Neural crest cell (in vitro differentiated cells): Measurements from ENCODE around the gene KLRG1. TPM values are rescaled to one million over a fixed set of nuclear protein-coding genes. Genes with fewer than 3 reads are reported as not detected.

ENCODE experiments used
- DNase-seq: peaks from one replicate; pipeline ENCODE4 v3.0.0; 2021; ENCODE audit warnings: low read depth, mixed read lengths, low spot score
- H3K27ac Mint-ChIP-seq: one replicate; pipeline ENCODE4 v1.8.0; 2021; ENCODE audit warnings: mild to moderate bottlenecking, mixed read lengths; ENCODE audit not compliant: unreplicated experiment
- H3K27me3 Mint-ChIP-seq: 2 replicates; pipeline ENCODE4 v1.8.0; 2021; ENCODE audit warnings: low read depth, mild to moderate bottlenecking, mixed read lengths
- H3K36me3 Mint-ChIP-seq: 2 replicates; pipeline ENCODE4 v1.8.0; 2021; ENCODE audit warnings: low read depth, mild to moderate bottlenecking, mixed read lengths
- H3K4me1 Mint-ChIP-seq: 2 replicates; pipeline ENCODE4 v1.8.0; 2021; ENCODE audit warnings: mixed read lengths
- H3K4me3 Mint-ChIP-seq: one replicate; pipeline ENCODE4 v1.8.0; 2021; ENCODE audit warnings: mild to moderate bottlenecking, mixed read lengths
- H3K9me3 Mint-ChIP-seq: 2 replicates; pipeline ENCODE4 v1.8.0; 2021; ENCODE audit warnings: mixed read lengths
- CTCF ChIP-seq: fragments of 200-600 bp; sonication (generic); conservative IDR thresholded peaks from 2 replicates; pipeline ENCODE4 v1.5.0; 2021; ENCODE audit warnings: antibody characterized with exemption, mild to moderate bottlenecking
- total RNA-seq: library from RNA; stranded (reverse); gene quantifications from 2 replicates; pipeline ENCODE4 v1.2.1, GENCODE V29; 2021

KLRG1 gene
- total RNA-seq, 1 donor from 2014 or later, result 5.8 TPM

GRCh38 chr12:9034095-9034494 lies 44.7 kb downstream of the KLRG1 start:
- Mint-ChIP-seq H3K4me3 (no peak overlapping the region), H3K4me1 (peaks cover 4% of the 10 kb centered on the region), H3K27ac (no peak overlapping the region), H3K9me3 (no peaks in the 10 kb centered on the region), H3K27me3 (no peaks in the 10 kb centered on the region), H3K36me3 (no peaks in the 10 kb centered on the region)
- TF ChIP-seq CTCF, result no peak
- no peak for DNase-seq

- H3K27me3 Mint-ChIP-seq, result no peaks in the 10 kb centered on the region
- no peaks in the 10 kb centered on the region for H3K36me3 Mint-ChIP-seq
- no peak overlapping the region for H3K27ac Mint-ChIP-seq
- no peak overlapping the region for H3K4me3 Mint-ChIP-seq
- DNase-seq, result no peak
- TF ChIP-seq CTCF, result no peak
- H3K4me1 Mint-ChIP-seq, result no peaks in the 10 kb centered on the region
- H3K9me3 Mint-ChIP-seq, result no peaks in the 10 kb centered on the region
Observed at GRCh38 chr12:9036227-9036626, 46.9 kb downstream of the KLRG1 start.

DNA sequence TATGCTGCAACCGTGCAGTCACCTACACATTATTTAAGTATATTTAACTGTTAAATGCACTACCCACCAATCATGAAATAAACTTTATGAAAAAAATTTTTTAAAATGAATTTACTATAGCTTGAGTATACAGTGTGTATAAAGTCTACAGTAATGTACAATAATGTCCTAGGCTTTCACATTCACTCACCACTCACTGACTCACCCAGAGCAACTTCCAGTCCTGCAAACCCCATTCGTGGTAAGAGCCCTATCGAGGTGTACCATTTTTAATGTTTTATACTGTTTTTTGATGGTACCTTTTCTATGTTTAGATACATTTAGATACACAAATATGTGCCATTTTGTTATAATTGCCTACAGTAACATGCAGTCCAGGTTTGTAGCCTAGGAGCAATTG lies 48.1 kb downstream of the KLRG1 start:
- no peaks in the 10 kb centered on the region for H3K36me3 Mint-ChIP-seq
- H3K27me3 Mint-ChIP-seq, result no peaks in the 10 kb centered on the region
- no peak for TF ChIP-seq CTCF
- no peak overlapping the region for H3K27ac Mint-ChIP-seq
- H3K9me3 Mint-ChIP-seq, result no peaks in the 10 kb centered on the region
- no peak overlapping the region for H3K4me3 Mint-ChIP-seq
- H3K4me1 Mint-ChIP-seq, result no peaks in the 10 kb centered on the region
- no peak for DNase-seq

DNA sequence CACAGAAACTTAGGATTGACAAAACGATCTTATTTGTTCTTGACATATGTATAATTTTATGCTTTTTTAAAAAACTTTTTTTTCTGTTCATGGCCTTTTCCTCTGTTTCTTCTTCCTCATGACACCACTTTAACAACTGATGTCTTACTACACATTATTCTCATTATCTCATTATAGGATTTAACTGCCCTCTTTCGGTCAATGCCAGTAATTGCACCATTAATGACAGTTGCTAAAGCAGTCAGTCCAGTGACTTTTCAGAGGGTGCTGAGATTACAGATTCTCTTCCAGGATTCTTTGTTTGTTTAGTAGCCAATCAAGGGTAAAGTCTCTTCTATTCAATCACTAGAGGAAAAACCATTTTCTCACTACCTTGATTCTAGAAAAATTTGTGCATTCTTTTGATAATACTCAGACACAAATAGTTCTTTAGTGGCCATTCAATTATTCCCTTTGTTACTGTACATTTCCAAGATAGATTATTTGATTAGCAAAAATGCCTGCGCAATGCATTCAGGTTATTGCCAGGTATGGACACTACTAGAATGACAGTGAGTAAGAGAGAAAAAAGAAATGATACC lies 50.1 kb downstream of the KLRG1 start:
- Mint-ChIP-seq H3K4me3 (no peak overlapping the region), H3K9me3 (no peaks in the 10 kb centered on the region), H3K36me3 (no peaks in the 10 kb centered on the region), H3K27ac (no peak overlapping the region), H3K4me1 (no peaks in the 10 kb centered on the region), H3K27me3 (no peaks in the 10 kb centered on the region)
- no peak for DNase-seq
- TF ChIP-seq CTCF, result peak; percentile 94

GRCh38 chr12:9040484-9041186 lies 51.3 kb downstream of the KLRG1 start:
- Mint-ChIP-seq H3K36me3 (peaks cover under 1% of the 10 kb centered on the region), H3K27ac (no peak overlapping the region), H3K9me3 (no peaks in the 10 kb centered on the region), H3K27me3 (no peaks in the 10 kb centered on the region), H3K4me3 (no peak overlapping the region), H3K4me1 (no peaks in the 10 kb centered on the region)
- DNase-seq, result no peak
- no peak for TF ChIP-seq CTCF
